Astrocyte of the spinal cord (primary cell): ENCODE measurements around the gene TTLL8.

ENCODE experiments used
- DNase-seq: peaks from one replicate; pipeline ENCODE4 v3.0.0; 2011; ENCODE audit warnings: low read depth, low spot score
- H3K4me3 ChIP-seq: 2 replicates; pipeline ENCODE4 v1.5.1; 2011; ENCODE audit warnings: low read depth, mild to moderate bottlenecking, low read length, moderate library complexity
- CTCF ChIP-seq: IDR thresholded peaks from 2 replicates; pipeline ENCODE4 v1.5.1; 2012; ENCODE audit warnings: low read depth, mild to moderate bottlenecking, low read length, inconsistent platforms
- in situ Hi-C: cut with HindIII; loops from 2 replicates; pipeline ENCODE4 v1.10.0; 2017; ENCODE audit warnings: low sequenced_read_pairs

TTLL8 gene

GRCh38 chr22:50027639-50028537, 30.2 kb downstream of the TTLL8 start:
- in situ Hi-C loops: no loop called here
- H3K4me3 ChIP-seq: no peak overlapping the region
- TF ChIP-seq CTCF: no peak
- DNase-seq: no peak

DNA sequence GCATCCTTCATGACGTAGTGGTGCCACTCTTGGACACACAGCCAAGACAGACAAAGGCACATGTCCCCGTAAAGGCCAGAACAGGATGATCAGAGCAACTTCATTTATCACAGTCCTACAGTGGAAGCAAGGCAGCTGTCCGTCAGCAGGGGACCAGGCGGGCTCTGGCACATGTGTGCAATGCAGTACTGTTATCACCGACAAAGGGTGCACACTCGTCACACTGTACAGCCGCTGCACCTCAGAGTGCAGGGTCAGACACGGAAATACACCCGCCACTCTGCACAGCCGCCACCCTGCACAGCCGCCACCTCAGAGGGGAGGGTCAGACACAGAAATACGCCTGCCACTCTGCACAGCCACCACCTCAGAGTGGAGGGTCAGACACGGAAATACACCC, 32.1 kb downstream of the TTLL8 start:
- TF ChIP-seq CTCF: no peak

GRCh38 chr22:50022171-50022819, 35.8 kb downstream of the TTLL8 start:
- TF ChIP-seq CTCF: no peak
- H3K4me3 ChIP-seq: no peak overlapping the region
- in situ Hi-C loops: no loop called here
- DNase-seq: no peak

More for the DNA sequence above, 32.1 kb downstream of the TTLL8 start:
- DNase-seq: no peak
- in situ Hi-C loops: no loop called here
- H3K4me3 ChIP-seq: no peak overlapping the region

DNA sequence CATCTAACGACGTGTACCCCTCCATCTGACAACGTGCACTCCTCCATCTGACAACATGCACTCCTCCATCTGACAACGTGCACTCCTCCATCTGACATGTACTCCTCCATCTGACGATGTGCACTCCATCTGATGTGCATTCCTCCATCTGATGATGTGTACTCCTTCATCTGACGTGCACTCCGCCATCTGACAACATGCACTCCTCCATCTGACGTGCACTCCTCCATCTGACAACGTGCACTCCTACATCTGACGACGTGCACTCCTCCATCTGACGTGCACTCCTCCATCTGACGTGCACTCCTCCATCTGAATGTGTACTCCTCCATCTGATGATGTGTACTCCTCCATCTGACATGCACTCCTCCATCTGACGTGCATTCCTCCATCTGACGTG, 37.5 kb downstream of the TTLL8 start:
- in situ Hi-C loops: no loop called here
- no peak for DNase-seq
- no peak for TF ChIP-seq CTCF
- H3K4me3 ChIP-seq: no peak overlapping the region

GRCh38 chr22:50019316-50019715, 38.8 kb downstream of the TTLL8 start:
- in situ Hi-C loops: no loop called here
- no peak overlapping the region for H3K4me3 ChIP-seq
- TF ChIP-seq CTCF: no peak
- no peak for DNase-seq

- DNase-seq: no peak
- TF ChIP-seq CTCF: no peak
- in situ Hi-C loops: no loop called here
- H3K4me3 ChIP-seq: no peak overlapping the region
Observed at GRCh38 chr22:50018608-50019285, 39.4 kb downstream of the TTLL8 start.
